ENCODE results near the gene APOB. TPM values are rescaled to one million over a fixed set of nuclear protein-coding genes. Genes with fewer than 3 reads are reported as not detected.

Gene APOB
- polyA plus RNA-seq, 1 donor, result 863 TPM

DNA sequence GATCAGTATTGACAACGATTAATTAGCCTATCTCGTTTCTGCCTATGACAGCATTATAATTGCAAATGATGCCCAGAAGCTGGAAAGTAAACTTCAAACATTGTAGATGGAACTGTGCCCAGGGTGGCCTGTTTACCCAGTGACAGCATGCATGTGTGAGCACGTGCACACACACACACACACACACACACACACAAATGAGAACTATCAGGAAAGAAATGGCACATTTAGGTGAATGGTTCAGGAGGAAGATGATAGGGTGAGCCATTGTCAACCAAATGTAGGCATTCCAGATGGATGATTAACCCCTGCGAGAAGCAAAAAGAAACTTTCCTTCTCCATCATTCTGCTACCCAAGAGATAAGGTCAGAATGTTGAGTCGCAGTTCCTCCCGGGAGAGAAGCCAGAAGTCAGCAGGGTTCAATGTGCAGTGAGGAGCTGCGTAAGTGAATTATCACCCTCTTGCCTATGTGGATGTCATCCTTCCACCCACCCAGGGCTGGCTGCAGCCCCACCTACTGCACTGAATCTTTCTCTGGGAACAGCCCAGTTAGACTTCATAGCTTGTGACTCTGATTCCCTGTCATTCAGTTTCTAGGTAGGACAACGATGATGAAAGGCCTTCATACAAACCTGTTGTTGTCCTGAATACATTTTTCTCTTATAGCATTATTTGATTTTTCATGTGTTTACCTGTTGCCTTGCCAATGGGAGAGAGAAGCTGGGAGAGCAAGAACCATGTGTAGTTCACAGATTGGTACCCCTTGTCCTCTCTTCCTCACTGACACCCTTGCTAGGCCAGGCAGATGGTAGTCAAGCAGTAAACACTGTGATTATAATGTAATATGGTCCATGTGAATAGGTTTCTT is 3.5 kb upstream of the APOB start:
- no peak overlapping the region for H3K4me3 ChIP-seq (ENCODE audit: low read length)
- H3K36me3 ChIP-seq (ENCODE audit: control insufficient read depth, insufficient read depth, low read length), result peaks cover under 1% of the 10 kb centered on the region
- H3K4me1 ChIP-seq (ENCODE audit: control insufficient read depth, insufficient read depth, low read length), result peaks cover 35% of the 10 kb centered on the region
- no peaks in the 10 kb centered on the region for H3K9me3 ChIP-seq (ENCODE audit: control insufficient read depth, low read depth, low read length)
- no peaks in the 10 kb centered on the region for H3K27me3 ChIP-seq (ENCODE audit: control insufficient read depth, insufficient read depth, low read length)
- no CpG with 5 or more reads among the region's 8 CpGs for WGBS (ENCODE audit: insufficient coverage, low lambda C conversion rate)
- peak overlapping the region; percentile 84 for H3K27ac ChIP-seq (ENCODE audit: low read length)
- peak; percentile 80 to 88 for DNase-seq

GRCh38 chr2:21046506-21046905 is 2.6 kb upstream of the APOB start:
- no CpG with 5 or more reads among the region's 2 CpGs for WGBS (ENCODE audit: insufficient coverage, low lambda C conversion rate)
- H3K27ac ChIP-seq (ENCODE audit: low read length), result peak overlapping the region; percentile 84

GRCh38 chr2:21044694-21045371 is 960 bp upstream of the APOB start:
- H3K4me3 ChIP-seq (ENCODE audit: low read length), result no peak overlapping the region
- H3K36me3 ChIP-seq (ENCODE audit: control insufficient read depth, insufficient read depth, low read length), result peaks cover 26% of the 10 kb centered on the region
- H3K27me3 ChIP-seq (ENCODE audit: control insufficient read depth, insufficient read depth, low read length), result no peaks in the 10 kb centered on the region
- H3K27ac ChIP-seq (ENCODE audit: low read length), result no peak overlapping the region
- no CpG with 5 or more reads among the region's 20 CpGs for WGBS (ENCODE audit: insufficient coverage, low lambda C conversion rate)
- DNase-seq, result peak in 1 of 2 donors; percentile 4
- peaks cover 35% of the 10 kb centered on the region for H3K4me1 ChIP-seq (ENCODE audit: control insufficient read depth, insufficient read depth, low read length)
- no peaks in the 10 kb centered on the region for H3K9me3 ChIP-seq (ENCODE audit: control insufficient read depth, low read depth, low read length)

More at GRCh38 chr2:21046506-21046905, 2.6 kb upstream of the APOB start:
- peak; percentile 55 to 70 for DNase-seq
- H3K4me1 ChIP-seq (ENCODE audit: control insufficient read depth, insufficient read depth, low read length), result peaks cover 35% of the 10 kb centered on the region
- peaks cover 10% of the 10 kb centered on the region for H3K36me3 ChIP-seq (ENCODE audit: control insufficient read depth, insufficient read depth, low read length)
- H3K4me3 ChIP-seq (ENCODE audit: low read length), result no peak overlapping the region
- no peaks in the 10 kb centered on the region for H3K9me3 ChIP-seq (ENCODE audit: control insufficient read depth, low read depth, low read length)
- no peaks in the 10 kb centered on the region for H3K27me3 ChIP-seq (ENCODE audit: control insufficient read depth, insufficient read depth, low read length)

DNA sequence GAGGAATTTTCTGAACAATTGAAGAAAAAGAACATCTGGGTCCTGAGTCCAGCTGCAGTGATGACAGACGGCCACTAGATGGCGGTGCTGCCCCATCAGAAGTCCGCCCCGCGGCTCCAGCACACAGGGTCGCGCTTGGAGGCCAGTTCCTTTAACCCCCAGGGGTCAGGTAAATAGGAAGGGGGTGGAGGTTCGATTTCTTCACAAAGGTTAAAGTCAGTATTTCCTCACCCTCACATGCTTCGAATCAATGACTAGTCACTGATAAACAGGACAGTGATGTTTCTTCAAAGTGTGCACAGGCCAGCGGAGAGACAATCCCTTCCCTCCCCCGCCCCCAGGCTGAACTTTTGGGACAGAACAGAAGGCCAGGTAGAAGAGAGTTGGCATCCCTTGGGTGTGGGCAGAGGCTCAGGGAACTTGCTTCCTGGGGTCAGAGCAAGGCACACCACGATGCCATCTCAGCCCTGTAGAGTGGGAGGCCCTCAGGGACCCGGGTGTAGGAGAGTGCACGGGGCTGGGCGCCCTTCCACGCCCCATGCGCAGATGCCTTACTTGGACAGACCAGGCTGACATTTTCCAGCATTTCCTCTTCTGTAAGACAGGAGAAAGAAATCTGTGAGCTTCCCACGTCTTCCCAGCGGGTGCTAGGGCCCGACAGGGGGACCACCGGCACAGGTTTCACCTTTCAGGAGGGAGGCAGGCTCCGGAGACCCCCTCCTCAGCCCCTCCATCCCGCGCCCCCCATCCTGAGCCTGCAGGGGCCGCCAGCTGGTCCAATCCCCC is 722 bp downstream of the APOB start:
- Histone ChIP-seq H3K27me3 (ENCODE audit: control insufficient read depth, insufficient read depth, low read length) (no peaks in the 10 kb centered on the region), H3K27ac (ENCODE audit: low read length) (peak overlapping the region; percentile 82), H3K36me3 (ENCODE audit: control insufficient read depth, insufficient read depth, low read length) (peaks cover 39% of the 10 kb centered on the region), H3K9me3 (ENCODE audit: control insufficient read depth, low read depth, low read length) (no peaks in the 10 kb centered on the region), H3K4me3 (ENCODE audit: low read length) (peak overlapping the region; percentile 68), H3K4me1 (ENCODE audit: control insufficient read depth, insufficient read depth, low read length) (peaks cover 41% of the 10 kb centered on the region)
- WGBS (ENCODE audit: insufficient coverage, low lambda C conversion rate), result no CpG with 5 or more reads among the region's 25 CpGs
- DNase-seq, result peak; percentile 68 to 82

DNA sequence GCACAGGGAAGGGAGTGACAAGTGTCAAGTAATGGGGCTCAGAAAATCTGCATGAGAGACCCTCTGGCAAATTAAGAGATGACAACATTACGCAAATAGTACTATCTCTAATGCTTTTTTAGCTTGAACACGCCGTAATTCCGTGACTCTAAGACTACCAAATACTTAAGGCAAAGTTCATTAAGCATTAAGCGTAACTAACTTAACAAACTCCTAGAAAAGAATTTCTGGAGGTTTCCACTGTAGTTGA is 1.2 kb downstream of the APOB start:
- Histone ChIP-seq H3K27me3 (ENCODE audit: control insufficient read depth, insufficient read depth, low read length) (no peaks in the 10 kb centered on the region), H3K9me3 (ENCODE audit: control insufficient read depth, low read depth, low read length) (no peaks in the 10 kb centered on the region), H3K36me3 (ENCODE audit: control insufficient read depth, insufficient read depth, low read length) (peaks cover 42% of the 10 kb centered on the region), H3K4me1 (ENCODE audit: control insufficient read depth, insufficient read depth, low read length) (peaks cover 36% of the 10 kb centered on the region), H3K27ac (ENCODE audit: low read length) (peak overlapping the region; percentile 82), H3K4me3 (ENCODE audit: low read length) (peak overlapping the region; percentile 68)
- DNase-seq, result no peak
- WGBS (ENCODE audit: insufficient coverage, low lambda C conversion rate), result no CpG with 5 or more reads among the region's 5 CpGs

GRCh38 chr2:21041943-21042707 is 1.7 kb downstream of the APOB start:
- peak overlapping the region; percentile 68 for H3K4me3 ChIP-seq (ENCODE audit: low read length)
- WGBS (ENCODE audit: insufficient coverage, low lambda C conversion rate), result 93% methylated on average over 4 of the region's 16 CpGs

DNA sequence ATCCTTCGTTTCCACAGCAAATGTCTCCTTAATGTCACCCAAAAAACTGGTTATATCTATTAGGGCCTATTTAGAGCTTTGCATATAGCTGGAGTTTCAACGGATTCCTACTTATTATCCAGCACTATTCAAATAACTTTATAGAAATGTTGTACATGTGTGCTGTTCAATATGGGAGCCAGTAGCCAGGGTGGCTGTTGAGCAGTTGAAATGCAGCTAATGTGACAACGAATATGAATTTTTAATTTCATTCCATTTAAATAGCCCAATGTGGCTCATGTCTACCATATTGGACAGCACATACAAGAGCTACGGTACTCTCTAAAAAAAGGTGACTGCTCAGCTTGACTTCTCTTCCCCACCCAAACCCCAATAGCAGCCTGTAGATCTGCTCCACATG is 2.4 kb downstream of the APOB start:
- H3K36me3 ChIP-seq (ENCODE audit: control insufficient read depth, insufficient read depth, low read length), result peaks cover 54% of the 10 kb centered on the region
- H3K27ac ChIP-seq (ENCODE audit: low read length), result no peak overlapping the region
- WGBS (ENCODE audit: insufficient coverage, low lambda C conversion rate), result no CpG with 5 or more reads among the region's 4 CpGs
- no peak for DNase-seq
- peak overlapping the region; percentile 68 for H3K4me3 ChIP-seq (ENCODE audit: low read length)
- H3K4me1 ChIP-seq (ENCODE audit: control insufficient read depth, insufficient read depth, low read length), result peaks cover 26% of the 10 kb centered on the region
- no peaks in the 10 kb centered on the region for H3K27me3 ChIP-seq (ENCODE audit: control insufficient read depth, insufficient read depth, low read length)
- no peaks in the 10 kb centered on the region for H3K9me3 ChIP-seq (ENCODE audit: control insufficient read depth, low read depth, low read length)

More at GRCh38 chr2:21041943-21042707, 1.7 kb downstream of the APOB start:
- Histone ChIP-seq H3K9me3 (ENCODE audit: control insufficient read depth, low read depth, low read length) (no peaks in the 10 kb centered on the region), H3K27ac (ENCODE audit: low read length) (no peak overlapping the region), H3K27me3 (ENCODE audit: control insufficient read depth, insufficient read depth, low read length) (no peaks in the 10 kb centered on the region), H3K4me1 (ENCODE audit: control insufficient read depth, insufficient read depth, low read length) (peaks cover 31% of the 10 kb centered on the region), H3K36me3 (ENCODE audit: control insufficient read depth, insufficient read depth, low read length) (peaks cover 47% of the 10 kb centered on the region)
- DNase-seq, result peak in 1 of 2 donors; percentile 25

GRCh38 chr2:21040468-21041377 is 3.1 kb downstream of the APOB start:
- Histone ChIP-seq H3K4me3 (ENCODE audit: low read length) (peak overlapping the region; percentile 68), H3K36me3 (ENCODE audit: control insufficient read depth, insufficient read depth, low read length) (peaks cover 61% of the 10 kb centered on the region), H3K27me3 (ENCODE audit: control insufficient read depth, insufficient read depth, low read length) (no peaks in the 10 kb centered on the region), H3K9me3 (ENCODE audit: control insufficient read depth, low read depth, low read length) (no peaks in the 10 kb centered on the region), H3K27ac (ENCODE audit: low read length) (no peak overlapping the region), H3K4me1 (ENCODE audit: control insufficient read depth, insufficient read depth, low read length) (peaks cover 21% of the 10 kb centered on the region)
- DNase-seq, result no peak
- no CpG with 5 or more reads among the region's 14 CpGs for WGBS (ENCODE audit: insufficient coverage, low lambda C conversion rate)

DNA sequence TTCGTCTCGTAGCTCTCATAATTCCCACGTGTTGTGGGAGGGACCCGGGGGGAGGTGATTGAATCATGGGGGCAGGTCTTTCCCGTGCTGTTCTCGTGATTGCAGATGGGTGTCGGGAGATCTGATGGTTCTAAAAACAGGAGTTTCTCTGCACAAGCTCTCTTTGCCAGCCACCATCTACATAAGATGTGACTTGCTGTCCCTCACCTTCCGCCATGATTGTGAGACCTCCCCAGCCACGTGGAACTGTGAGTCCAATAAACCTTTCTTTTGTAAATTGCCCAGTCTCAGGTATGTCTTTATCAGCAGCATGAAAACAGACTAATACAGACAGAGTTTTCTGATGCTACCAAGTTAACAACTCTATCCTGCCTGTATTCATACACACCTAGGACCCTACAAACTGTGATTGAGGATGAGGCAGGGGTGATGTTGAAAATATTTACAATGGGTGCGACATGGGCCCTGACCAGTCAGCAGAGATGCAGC is 3.9 kb downstream of the APOB start:
- H3K4me3 ChIP-seq (ENCODE audit: low read length), result peak overlapping the region; percentile 68
- no CpG with 5 or more reads among the region's 10 CpGs for WGBS (ENCODE audit: insufficient coverage, low lambda C conversion rate)

More for the DNA sequence above, 3.9 kb downstream of the APOB start:
- no peaks in the 10 kb centered on the region for H3K27me3 ChIP-seq (ENCODE audit: control insufficient read depth, insufficient read depth, low read length)
- H3K36me3 ChIP-seq (ENCODE audit: control insufficient read depth, insufficient read depth, low read length), result peaks cover 68% of the 10 kb centered on the region
- H3K9me3 ChIP-seq (ENCODE audit: control insufficient read depth, low read depth, low read length), result no peaks in the 10 kb centered on the region
- no peak overlapping the region for H3K27ac ChIP-seq (ENCODE audit: low read length)
- no peak for DNase-seq
- H3K4me1 ChIP-seq (ENCODE audit: control insufficient read depth, insufficient read depth, low read length), result peaks cover 20% of the 10 kb centered on the region
